IPS-NIHi7 (cell line): ENCODE measurements around the gene GEMIN4.
"Not testable (repeated sequence)": the region's sequence is repeated elsewhere in the genome, so short reads cannot be mapped to it uniquely, and the experiment has no call there.

ENCODE experiments used
- DNase-seq: peaks from one replicate; pipeline ENCODE4 v3.0.0; 2012; ENCODE audit warnings: mixed read lengths; ENCODE audit errors: extremely low spot score

Gene GEMIN4

GRCh38 chr17:703081-703875, 48.8 kb downstream of the GEMIN4 start:
- DNase-seq = no peak

- DNase-seq = peak; percentile 43
These were observed 51.5 kb downstream of the GEMIN4 start for GRCh38 chr17:700504-701094.

- DNase-seq = no peak
These were observed 52.7 kb downstream of the GEMIN4 start for GRCh38 chr17:699345-699744.

- DNase-seq = not testable (repeated sequence)
These were observed 54.0 kb downstream of the GEMIN4 start for GRCh38 chr17:698096-698495.

GRCh38 chr17:697682-698081, 54.4 kb downstream of the GEMIN4 start:
- no peak for DNase-seq

- no peak for DNase-seq
These were observed 55.7 kb downstream of the GEMIN4 start for GRCh38 chr17:696369-696768.
